Esophagus (tissue), 2 donors: ENCODE data around the gene TSC22D3. TPM values are rescaled to one million over a fixed set of nuclear protein-coding genes. Genes with fewer than 3 reads are reported as not detected.

Experiments
- H3K27ac ChIP-seq, 2 donors: one replicate each; pipeline ENCODE4 v1.5.1; 2013; ENCODE audit warnings: low read depth in 2 of 2, mild to moderate bottlenecking in 2 of 2, inconsistent platforms in 1 of 2, low read length in 1 of 2, moderate library complexity in 1 of 2
- H3K27me3 ChIP-seq, 2 donors: one replicate each; pipeline ENCODE4 v1.6.1; 2013; ENCODE audit warnings: low read length in 2 of 2, control low read depth in 1 of 2, mild to moderate bottlenecking in 1 of 2; ENCODE audit not compliant: insufficient read depth in 2 of 2, control insufficient read depth in 1 of 2
- H3K36me3 ChIP-seq, 2 donors: one replicate each; pipeline ENCODE4 v1.6.1; 2013; ENCODE audit warnings: low read length in 1 of 2; ENCODE audit not compliant: control insufficient read depth in 2 of 2, insufficient read depth in 2 of 2
- H3K4me1 ChIP-seq, 2 donors: one replicate each; pipeline ENCODE4 v1.6.1; 2013; ENCODE audit warnings: low read length in 1 of 2; ENCODE audit not compliant: control insufficient read depth in 2 of 2, insufficient read depth in 2 of 2
- H3K4me3 ChIP-seq, 2 donors: one replicate each; pipeline ENCODE4 v1.5.1; 2013; ENCODE audit warnings: low read length in 2 of 2, mild to moderate bottlenecking in 2 of 2, low read depth in 1 of 2, moderate library complexity in 1 of 2
- H3K9me3 ChIP-seq, 2 donors: one replicate each; pipeline ENCODE4 v1.6.1; 2013; ENCODE audit warnings: mild to moderate bottlenecking in 2 of 2, low read depth in 1 of 2, low read length in 1 of 2, moderate library complexity in 1 of 2; ENCODE audit not compliant: control insufficient read depth in 2 of 2, insufficient read depth in 1 of 2
- WGBS, 2 donors: extraction: QIAGEN DNeasy Blood & Tissue Kit; methylation state at CpG; one replicate each; pipeline ENCODE4 v1.1.7; 2013; 5-methylcytosine and 5-hydroxymethylcytosine counted together
- polyA plus RNA-seq, 2 donors: library from polyadenylated mRNA; stranded (reverse); fragments of 200-250 nt; gene quantifications; one replicate each; pipeline ENCODE4 v1.2.3, GENCODE V29; 2013
- donor health status: healthy with polysubstance abuse.
- donor health status: Bipolar disorder and iron deficiency.

The TSC22D3 gene
- polyA plus RNA-seq, 2 donors: 62.5 to 64.5 TPM

DNA sequence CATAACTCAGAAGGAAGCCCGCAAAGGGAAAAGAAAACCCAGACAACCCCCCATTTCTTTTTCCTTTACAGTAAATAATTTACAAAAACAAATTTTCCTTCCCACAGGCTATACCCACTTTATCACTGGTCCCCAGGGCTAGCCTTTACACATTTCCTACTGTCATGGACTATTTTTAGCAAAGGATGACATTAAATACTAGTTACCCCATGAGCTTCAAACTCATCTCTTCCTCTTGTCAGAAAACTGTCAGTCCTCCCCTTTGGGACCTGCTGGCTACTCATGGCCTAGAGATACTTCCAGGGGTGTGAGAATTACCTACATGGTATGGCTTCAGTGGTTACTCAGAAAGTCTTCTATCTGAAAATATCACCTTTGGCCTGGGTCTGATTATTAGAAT lies 11.9 kb downstream of the TSC22D3 start:
- H3K36me3 ChIP-seq: no peaks in the 10 kb centered on the region
- WGBS, 2 donors: 80 to 83% methylated on average over 1 of the region's 1 CpG
- H3K4me3 ChIP-seq: no peak overlapping the region
- peaks cover 2 to 6% of the 10 kb centered on the region in 2 donors for H3K4me1 ChIP-seq
- no peaks in the 10 kb centered on the region for H3K9me3 ChIP-seq
- H3K27me3 ChIP-seq: no peaks in the 10 kb centered on the region
- no peak overlapping the region for H3K27ac ChIP-seq

DNA sequence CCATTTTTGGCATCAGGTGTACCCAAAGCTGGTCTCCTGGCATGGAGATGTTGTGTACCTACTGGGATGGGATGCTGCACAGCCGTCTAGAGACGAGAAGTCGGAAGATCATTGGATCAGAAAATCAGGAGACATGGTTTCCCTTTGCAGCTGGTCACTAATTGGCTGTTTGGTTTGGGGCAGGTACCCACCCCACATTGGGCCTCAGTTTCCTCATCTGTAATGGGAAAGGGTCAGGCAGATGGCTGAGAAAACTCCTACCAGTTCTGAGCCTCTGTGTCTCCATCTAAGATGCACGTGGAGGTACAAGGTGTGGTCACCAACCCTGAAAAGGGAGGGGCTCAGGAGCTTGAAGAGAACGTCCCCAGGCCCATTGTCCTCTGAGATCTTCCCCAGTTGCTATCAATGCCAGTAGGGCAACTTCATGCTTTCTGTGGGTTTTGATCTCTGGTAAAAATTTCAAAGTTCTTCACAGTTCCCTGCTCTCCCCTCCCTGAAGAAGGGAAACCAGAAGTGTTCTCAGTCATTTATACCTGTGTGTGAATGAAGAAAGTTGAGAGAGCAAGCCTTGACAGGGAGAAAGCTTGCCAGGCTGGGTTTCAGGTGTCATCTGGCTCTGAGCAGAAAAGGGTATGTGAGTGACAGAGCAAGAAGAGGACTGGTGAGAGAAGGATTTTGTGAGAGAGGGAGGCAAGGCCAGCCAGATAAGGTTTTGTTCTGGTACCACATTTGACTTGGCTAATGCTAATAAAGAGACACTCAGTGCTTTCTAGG lies 15.1 kb downstream of the TSC22D3 start:
- no peaks in the 10 kb centered on the region for H3K36me3 ChIP-seq
- H3K27me3 ChIP-seq: no peaks in the 10 kb centered on the region
- peaks cover 2% of the 10 kb centered on the region in 2 donors for H3K4me1 ChIP-seq
- H3K27ac ChIP-seq: no peak overlapping the region
- H3K9me3 ChIP-seq: no peaks in the 10 kb centered on the region
- WGBS, 2 donors: 75 to 77% methylated on average over 5 of the region's 5 CpGs
- H3K4me3 ChIP-seq: no peak overlapping the region

DNA sequence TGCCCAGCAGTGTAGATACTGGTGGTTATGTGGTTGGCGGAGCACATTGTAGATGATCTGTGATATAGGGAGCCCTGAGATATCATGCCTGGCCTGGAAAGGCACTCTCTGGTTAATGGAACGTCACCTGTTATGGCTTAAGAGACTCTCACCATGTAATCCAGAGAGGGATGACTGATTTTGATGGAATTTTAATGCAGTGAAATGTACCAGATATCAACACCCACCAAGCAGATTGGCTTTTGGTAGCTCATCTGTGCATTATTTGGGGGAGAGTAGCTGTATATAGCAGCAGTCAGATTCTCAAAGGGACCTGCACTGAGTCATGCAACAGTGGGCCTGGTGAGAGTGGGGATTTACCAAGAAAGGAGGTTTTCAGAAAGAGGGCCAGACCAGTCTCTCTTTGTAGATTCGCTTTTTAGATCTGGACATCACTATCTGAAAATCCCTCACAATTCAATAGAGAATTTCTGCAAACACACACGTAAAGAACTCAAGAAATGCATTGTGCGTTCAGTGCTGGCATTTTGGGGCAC lies 17.3 kb downstream of the TSC22D3 start:
- H3K4me3 ChIP-seq: no peak overlapping the region
- no peaks in the 10 kb centered on the region for H3K27me3 ChIP-seq
- peaks cover 0 to 2% of the 10 kb centered on the region in 2 donors for H3K4me1 ChIP-seq
- 76 to 94% methylated on average over 5 of the region's 5 CpGs for WGBS, 2 donors
- no peaks in the 10 kb centered on the region for H3K36me3 ChIP-seq
- H3K27ac ChIP-seq: no peak overlapping the region
- no peaks in the 10 kb centered on the region for H3K9me3 ChIP-seq

DNA sequence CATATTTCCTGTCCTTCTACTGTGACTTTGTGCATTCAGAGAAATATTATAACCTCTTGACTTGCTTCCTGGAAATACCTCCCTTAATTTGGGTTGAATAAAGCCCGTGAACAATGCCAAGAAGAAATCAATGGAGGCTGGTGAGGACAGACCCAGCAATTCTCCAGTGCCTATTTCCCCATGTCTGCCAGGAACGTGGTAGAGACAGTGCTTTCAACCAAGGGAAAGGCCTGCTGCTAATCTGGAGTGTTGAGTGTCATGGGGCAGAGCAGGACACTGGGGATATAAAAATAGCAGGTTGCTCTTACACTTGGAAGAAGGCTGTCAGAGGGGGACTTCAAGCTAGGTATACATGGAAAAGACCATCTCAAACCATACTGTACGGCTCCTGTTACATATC lies 19.9 kb downstream of the TSC22D3 start:
- no peak overlapping the region for H3K4me3 ChIP-seq
- H3K27me3 ChIP-seq: no peaks in the 10 kb centered on the region
- H3K9me3 ChIP-seq: no peaks in the 10 kb centered on the region
- no peaks in the 10 kb centered on the region for H3K36me3 ChIP-seq
- H3K27ac ChIP-seq: no peak overlapping the region
- no peaks in the 10 kb centered on the region for H3K4me1 ChIP-seq
- WGBS, 2 donors: 60 to 70% methylated on average over 3 of the region's 3 CpGs

DNA sequence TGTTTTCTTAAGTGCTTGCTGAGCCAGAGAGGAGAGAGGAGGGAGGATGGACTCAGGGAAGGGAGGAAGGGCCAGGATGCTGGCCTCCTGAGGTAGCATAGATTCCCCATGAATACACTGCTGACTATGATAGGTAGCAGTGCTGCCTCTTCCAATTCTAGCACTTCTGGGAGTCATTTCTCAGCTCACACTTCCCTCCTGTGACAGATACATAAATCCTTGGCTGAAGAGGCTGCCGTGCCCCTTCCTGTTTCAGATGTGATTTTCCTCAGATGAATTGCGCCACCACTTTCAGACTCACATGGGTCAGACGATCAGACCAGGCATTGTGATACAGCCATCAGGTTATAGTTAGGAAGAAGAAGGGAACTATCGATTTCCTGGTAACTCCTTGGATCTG lies 22.4 kb downstream of the TSC22D3 start:
- no peak overlapping the region for H3K27ac ChIP-seq
- WGBS, 2 donors: 63 to 66% methylated on average over 4 of the region's 4 CpGs

DNA sequence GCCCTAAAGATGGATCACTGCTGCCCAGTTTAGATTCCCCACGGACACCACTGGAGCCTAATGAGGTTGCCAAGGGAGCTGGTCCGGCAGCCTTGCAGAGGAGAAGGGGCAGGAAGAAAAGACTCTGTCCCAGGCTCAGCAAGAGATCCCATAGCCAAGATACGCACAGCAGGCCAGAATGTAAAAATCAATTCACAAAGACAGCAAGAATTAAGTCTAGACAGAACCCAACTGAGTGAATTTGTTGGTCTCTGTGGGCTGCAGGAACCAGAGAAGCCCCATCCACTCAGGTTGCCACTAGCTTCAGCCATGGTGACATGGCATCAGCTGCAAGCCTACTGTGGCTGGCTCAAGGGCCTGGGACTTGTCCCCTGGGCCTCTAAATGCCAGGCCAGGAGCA lies 22.9 kb downstream of the TSC22D3 start:
- Histone ChIP-seq H3K27ac (no peak overlapping the region), H3K4me1 (peaks cover 0 to 9% of the 10 kb centered on the region in 2 donors), H3K9me3 (no peaks in the 10 kb centered on the region), H3K27me3 (no peaks in the 10 kb centered on the region), H3K4me3 (no peak overlapping the region), H3K36me3 (no peaks in the 10 kb centered on the region)
- WGBS, 2 donors: 79 to 85% methylated on average over 3 of the region's 3 CpGs

More for the DNA sequence above, 22.4 kb downstream of the TSC22D3 start:
- Histone ChIP-seq H3K36me3 (no peaks in the 10 kb centered on the region), H3K27me3 (no peaks in the 10 kb centered on the region), H3K9me3 (no peaks in the 10 kb centered on the region), H3K4me1 (peaks cover 0 to 5% of the 10 kb centered on the region in 2 donors), H3K4me3 (no peak overlapping the region)

DNA sequence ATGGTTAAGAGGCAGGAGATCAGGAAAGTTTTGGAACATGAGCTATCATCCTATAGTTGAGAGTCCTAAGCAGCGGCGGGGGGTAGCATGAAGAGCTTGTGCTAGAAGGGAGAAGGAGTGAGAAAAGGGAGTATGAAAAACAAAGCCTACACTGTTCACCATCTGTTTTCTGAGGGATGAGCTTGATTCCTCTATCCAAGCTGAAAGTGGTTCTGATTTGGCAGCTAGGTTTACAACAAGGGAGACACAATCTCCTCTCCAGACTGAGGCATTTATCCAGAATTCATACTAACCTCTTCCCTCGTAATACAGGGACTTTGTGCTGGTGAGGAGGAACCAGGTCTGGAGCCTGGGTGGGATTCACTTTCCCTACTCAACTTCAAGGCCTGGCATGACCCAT lies 23.5 kb downstream of the TSC22D3 start:
- Histone ChIP-seq H3K27ac (no peak overlapping the region), H3K4me3 (no peak overlapping the region), H3K4me1 (peaks cover 0 to 10% of the 10 kb centered on the region in 2 donors), H3K9me3 (no peaks in the 10 kb centered on the region), H3K27me3 (no peaks in the 10 kb centered on the region), H3K36me3 (no peaks in the 10 kb centered on the region)
- 78 to 91% methylated on average over 3 of the region's 3 CpGs for WGBS, 2 donors

DNA sequence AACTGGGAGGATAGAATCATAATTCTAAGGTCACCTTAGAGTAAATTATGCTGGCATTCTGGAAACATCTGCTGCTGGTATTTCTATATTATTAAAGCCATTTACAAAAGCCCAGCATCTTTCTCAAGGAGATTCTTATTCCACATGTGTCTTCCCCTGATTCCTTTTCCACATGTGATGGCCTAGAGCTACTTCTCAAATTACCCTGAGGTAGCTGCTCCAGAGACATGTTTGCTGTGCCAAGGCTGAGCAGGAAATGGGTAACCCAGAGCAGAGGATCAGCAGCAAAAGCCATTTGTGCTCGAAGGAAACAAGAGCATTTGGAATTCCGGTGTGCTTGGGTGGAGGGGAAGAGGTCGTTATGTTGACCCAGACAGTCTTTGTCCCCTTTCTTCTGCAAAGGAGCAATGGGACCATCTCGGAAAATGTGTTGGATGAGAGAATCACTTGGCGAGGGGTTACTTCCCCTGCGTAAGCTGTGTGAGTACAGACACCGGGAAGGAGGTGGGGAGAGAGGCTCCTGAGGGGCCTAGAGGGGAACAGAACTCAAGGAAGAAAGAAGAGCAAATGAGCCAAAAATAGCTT lies 24.6 kb downstream of the TSC22D3 start:
- WGBS, 2 donors: 78 to 81% methylated on average over 7 of the region's 7 CpGs
- no peaks in the 10 kb centered on the region for H3K9me3 ChIP-seq
- no peaks in the 10 kb centered on the region for H3K27me3 ChIP-seq
- no peaks in the 10 kb centered on the region for H3K36me3 ChIP-seq
- H3K4me1 ChIP-seq: peaks cover 0 to 10% of the 10 kb centered on the region in 2 donors
- H3K27ac ChIP-seq: no peak overlapping the region
- H3K4me3 ChIP-seq: no peak overlapping the region

DNA sequence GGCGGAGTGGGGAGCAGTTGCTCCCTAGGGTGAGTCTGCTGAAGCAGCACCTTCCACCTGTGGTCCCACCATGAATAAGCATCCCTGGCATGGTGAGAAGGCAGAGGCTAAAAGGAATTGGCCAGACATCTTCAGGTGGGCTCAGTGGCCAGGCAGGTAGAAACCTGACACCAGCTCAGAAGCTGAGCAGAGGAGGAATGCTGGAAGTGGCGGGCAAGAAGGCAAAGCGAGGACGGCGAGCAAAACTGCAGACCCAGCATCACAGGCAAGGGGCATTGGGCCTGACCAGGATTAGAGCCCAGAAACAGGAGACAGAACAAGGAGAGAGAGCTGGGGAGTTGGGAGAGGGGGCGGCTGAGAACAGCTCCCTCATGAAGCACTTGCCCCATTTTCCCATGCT lies 25.3 kb downstream of the TSC22D3 start:
- Histone ChIP-seq H3K4me1 (peaks cover 0 to 10% of the 10 kb centered on the region in 2 donors), H3K27ac (no peak overlapping the region), H3K36me3 (no peaks in the 10 kb centered on the region), H3K4me3 (no peak overlapping the region), H3K27me3 (no peaks in the 10 kb centered on the region), H3K9me3 (no peaks in the 10 kb centered on the region)
- 93 to 95% methylated on average over 6 of the region's 6 CpGs for WGBS, 2 donors
